GM12878 (cell line): ENCODE measurements around the gene NSA2. TPM values are rescaled to one million over a fixed set of nuclear protein-coding genes. Genes with fewer than 3 reads are reported as not detected.

Source experiments
- ATAC-seq: fragments of 200-7000 bp; cut with Tn5 transposase; 3 replicates; pipeline ENCODE4 v1.9.1; 2020; ENCODE audit warnings: mild to moderate bottlenecking, moderate library complexity
- BruUV-seq: library from RNA; stranded (reverse); fragments of 400-500 nt; replicated peaks from 2 replicates; lab custom pipeline; 2021; lab: Mats Ljungman, UMichigan
- CTCF ChIA-PET: fragments of 300-600 bp; sonication (Branson Sonifier 250); formaldehyde crosslinking; extraction: SDS; loops from one replicate; lab custom pipeline; 2021; ENCODE audit warnings: inconsistent platforms; lab: Yijun Ruan, JAX
- POLR2A ChIA-PET: fragments of 350-600 bp; formaldehyde crosslinking; extraction: SDS; loops from one replicate; lab custom pipeline; 2021; ENCODE audit warnings: inconsistent platforms; lab: Charles Lee
- RAD21 ChIA-PET: fragments of 300-600 bp; sonication (Branson Sonifier 250); formaldehyde crosslinking; loops from one replicate; lab custom pipeline; 2023; ENCODE audit warnings: antibody characterized with exemption; ENCODE audit not compliant: unreplicated experiment; lab: Charles Lee
- SMC1A ChIA-PET: fragments of 300-600 bp; sonication (Branson Sonifier 250); formaldehyde crosslinking; loops from one replicate; lab custom pipeline; 2023; ENCODE audit not compliant: unreplicated experiment, uncharacterized antibody; lab: Charles Lee
- DNase-seq: peaks from one replicate; pipeline ENCODE4 v3.0.0-alpha.2; 2011; ENCODE audit warnings: low read depth, low spot score
- FAIRE-seq: peaks from 3 replicates; lab custom pipeline; 2011; peaks lifted over from hg19 to GRCh38; lab: Jason Lieb, UNC
- H2AFZ ChIP-seq: 2 replicates; pipeline ENCODE4 v1.6.0; 2011; ENCODE audit warnings: low read depth, low read length, control low read depth; ENCODE audit not compliant: control insufficient read depth
- H3K27ac ChIP-seq: 2 replicates; pipeline ENCODE4 v1.5.1; 2011; ENCODE audit warnings: control low read depth; ENCODE audit not compliant: control insufficient read depth, insufficient read depth
- H3K27me3 ChIP-seq, 2 experiments: replicated peaks in 1 of 2; 2 replicates each; pipeline versions ENCODE4 v1.6.0 to v1.6.1; 2011; ENCODE audit warnings: low read length in 1 of 2; ENCODE audit not compliant: control insufficient read depth in 2 of 2, insufficient read depth in 2 of 2
- H3K36me3 ChIP-seq, 2 experiments: 2 replicates each; pipeline ENCODE4 v1.5.1; 2011; ENCODE audit warnings: low read length in 1 of 2; ENCODE audit not compliant: control insufficient read depth in 2 of 2, insufficient read depth in 2 of 2
- H3K4me1 ChIP-seq: 2 replicates; pipeline ENCODE4 v1.6.1; 2011; ENCODE audit warnings: mild to moderate bottlenecking, low read length, moderate library complexity, mixed read lengths; ENCODE audit not compliant: control insufficient read depth, insufficient read depth
- H3K4me2 ChIP-seq: 2 replicates; pipeline ENCODE4 v1.6.0; 2011; ENCODE audit warnings: control low read depth; ENCODE audit not compliant: control insufficient read depth, insufficient read depth
- H3K4me3 ChIP-seq: fragments of 200-600 bp; sonication (generic); 2 replicates; pipeline ENCODE4 v1.5.1; 2016
- H3K79me2 ChIP-seq: 2 replicates; pipeline ENCODE4 v1.6.0; 2011; ENCODE audit warnings: low read length; ENCODE audit not compliant: control insufficient read depth, insufficient read depth
- H3K9ac ChIP-seq: 2 replicates; pipeline ENCODE4 v1.8.0; 2011; ENCODE audit warnings: low read length, control low read depth, mixed read lengths; ENCODE audit not compliant: control insufficient read depth, insufficient read depth
- H3K9me3 ChIP-seq: replicated peaks from 3 replicates; pipeline ENCODE4 v1.5.1; 2011; ENCODE audit warnings: mild to moderate bottlenecking, low read length; ENCODE audit not compliant: control insufficient read depth, insufficient read depth
- H4K20me1 ChIP-seq: 2 replicates; pipeline ENCODE4 v1.6.0; 2011; ENCODE audit not compliant: control insufficient read depth, insufficient read depth
- CHD4 ChIP-seq: fragments of 200-600 bp; sonication (generic); IDR thresholded peaks from 2 replicates; pipeline ENCODE4 v1.6.1; 2016; ENCODE audit warnings: mild to moderate bottlenecking
- FOXM1 ChIP-seq: IDR thresholded peaks from 2 replicates; pipeline ENCODE4 v1.6.1; 2012; ENCODE audit warnings: low read depth, mild to moderate bottlenecking, inconsistent platforms, low read length, moderate library complexity
- GATAD2B ChIP-seq: fragments of 450-650 bp; conservative IDR thresholded peaks from 2 replicates; pipeline ENCODE4 v1.6.1; 2017; ENCODE audit warnings: low read depth, mild to moderate bottlenecking, moderate library complexity
- MEF2A ChIP-seq: IDR thresholded peaks from 2 replicates; pipeline ENCODE4 v1.6.1; 2011; ENCODE audit warnings: low read depth, mild to moderate bottlenecking, low read length, moderate library complexity; ENCODE audit not compliant: insufficient read depth
- RAD51 ChIP-seq: fragments of 450-650 bp; IDR thresholded peaks from 2 replicates; pipeline ENCODE4 v1.6.1; 2016; ENCODE audit warnings: moderate library complexity, mild to moderate bottlenecking, inconsistent platforms
- WRNIP1 ChIP-seq: IDR thresholded peaks from 2 replicates; pipeline ENCODE4 v1.6.1; 2011; ENCODE audit warnings: low read depth, low read length, improper control_type of control experiment, borderline replicate concordance
- WGBS: methylation state at CpG from one replicate; pipeline ENCODE4 v1.1.6; 2016; ENCODE audit warnings: low lambda C conversion rate; ENCODE audit not compliant: insufficient replicate concordance, insufficient coverage; ENCODE audit errors: missing lambda C conversion rate; 5-methylcytosine and 5-hydroxymethylcytosine counted together
- in situ Hi-C: fragments of 300-500 bp; cut with MboI; formaldehyde crosslinking; loops from 9 replicates; pipeline ENCODE4 v1.14.3; 2018; ENCODE audit warnings: mixed read lengths
- intact Hi-C: fragments of 100-400 bp; cut with micrococcal nuclease; formaldehyde crosslinking; loops from one replicate; pipeline ENCODE4 v1.14.2; 2022; ENCODE audit not compliant: unreplicated experiment
- polyA plus RNA-seq, 11 experiments: library from polyadenylated mRNA; depleted of rRNA in 4 of 11; unstranded in 6 of 11; stranded (reverse) in 5 of 11; fragments of >200 nt; fragmentation: Nextera tagmentation in 4 of 11; fragmentation: Illumina TruSeq in 1 of 11; extraction: Ambion mirVana in 4 of 11; extraction: Trizol in 1 of 11; gene quantifications; 1 replicate in 1 of 11; 2 replicates in 10 of 11; pipeline versions ENCODE4 v1.2.1 to v1.2.3, GENCODE V29; 2011 to 2016; ENCODE audit warnings: inconsistent platforms in 2 of 11, missing spikeins in 2 of 11, low read depth in 1 of 11
- total RNA-seq, 4 experiments: library from RNA; depleted of rRNA in 3 of 4; stranded (reverse); fragments of >200 nt in 3 of 4; fragmentation: Illumina TruSeq in 1 of 4; extraction: Trizol in 1 of 4; gene quantifications; 2 replicates each; pipeline versions ENCODE4 v1.2.1 to v1.2.3, GENCODE V29; 2013 to 2021
- TF ChIP-seq, protein P1 (sequence below): fragments of 450-650 bp; IDR thresholded peaks from 2 replicates; pipeline ENCODE4 v1.6.1; 2017; ENCODE audit warnings: antibody characterized with exemption, mild to moderate bottlenecking, moderate library complexity
- TF ChIP-seq, protein P2 (sequence below): fragments of 450-650 bp; IDR thresholded peaks from 2 replicates; pipeline ENCODE4 v1.6.1; 2016; ENCODE audit warnings: mild to moderate bottlenecking

Gene NSA2
- total and polyA plus RNA-seq, 10 of the 15 experiments (the other 5 are each of a cell fraction or from before 2014, with no cell fraction given): 77.8 to 317 (median 143) TPM

DNA sequence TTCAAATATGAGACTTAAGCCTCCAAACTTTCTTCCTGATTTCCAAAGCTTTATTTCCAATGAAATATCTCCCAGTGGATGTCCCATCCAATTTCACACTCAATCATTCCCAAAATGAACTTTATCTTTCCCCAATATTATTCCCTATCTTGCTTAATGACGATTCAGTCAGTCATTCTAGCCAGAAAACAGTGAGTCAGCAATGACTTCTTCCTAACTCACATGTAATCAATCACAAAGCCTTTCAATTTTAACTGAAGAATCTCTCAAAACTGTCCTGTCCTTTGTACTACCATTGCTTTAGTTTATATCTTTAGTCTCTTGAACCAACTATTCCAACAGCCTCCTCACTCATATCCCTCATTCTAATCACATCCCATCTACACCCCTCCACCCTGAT is 34.9 kb downstream of the NSA2 start:
- no peaks in the 10 kb centered on the region; a peak in 1 of 4 replicates for H3K27me3 ChIP-seq
- H3K4me1 ChIP-seq: no peaks in the 10 kb centered on the region
- H3K36me3 ChIP-seq: no peaks in the 10 kb centered on the region
- no peak overlapping the region for H2AFZ ChIP-seq
- ChIA-PET SMC1A (no interaction called here), RAD21 (no interaction called here), CTCF (no interaction called here), POLR2A (no interaction called here)
- H3K4me2 ChIP-seq: no peak overlapping the region
- in situ Hi-C loops (no loop called here), intact Hi-C loops (no loop called here)
- BruUV-seq: no TSS peak
- no peaks in the 10 kb centered on the region for H4K20me1 ChIP-seq
- no peak overlapping the region for H3K27ac ChIP-seq
- no peaks in the 10 kb centered on the region for H3K9me3 ChIP-seq
- DNase-seq (no peak), FAIRE-seq (no peak), ATAC-seq (no peak)
- no peak overlapping the region for H3K9ac ChIP-seq
- WGBS: 0% methylated on average over 1 of the region's 1 CpG
- TF ChIP-seq FOXM1 (no peak), CHD4 (no peak), GATAD2B (no peak), WRNIP1 (no peak), RAD51 (no peak), MEF2A (no peak)
- TF ChIP-seq, protein P1, sequence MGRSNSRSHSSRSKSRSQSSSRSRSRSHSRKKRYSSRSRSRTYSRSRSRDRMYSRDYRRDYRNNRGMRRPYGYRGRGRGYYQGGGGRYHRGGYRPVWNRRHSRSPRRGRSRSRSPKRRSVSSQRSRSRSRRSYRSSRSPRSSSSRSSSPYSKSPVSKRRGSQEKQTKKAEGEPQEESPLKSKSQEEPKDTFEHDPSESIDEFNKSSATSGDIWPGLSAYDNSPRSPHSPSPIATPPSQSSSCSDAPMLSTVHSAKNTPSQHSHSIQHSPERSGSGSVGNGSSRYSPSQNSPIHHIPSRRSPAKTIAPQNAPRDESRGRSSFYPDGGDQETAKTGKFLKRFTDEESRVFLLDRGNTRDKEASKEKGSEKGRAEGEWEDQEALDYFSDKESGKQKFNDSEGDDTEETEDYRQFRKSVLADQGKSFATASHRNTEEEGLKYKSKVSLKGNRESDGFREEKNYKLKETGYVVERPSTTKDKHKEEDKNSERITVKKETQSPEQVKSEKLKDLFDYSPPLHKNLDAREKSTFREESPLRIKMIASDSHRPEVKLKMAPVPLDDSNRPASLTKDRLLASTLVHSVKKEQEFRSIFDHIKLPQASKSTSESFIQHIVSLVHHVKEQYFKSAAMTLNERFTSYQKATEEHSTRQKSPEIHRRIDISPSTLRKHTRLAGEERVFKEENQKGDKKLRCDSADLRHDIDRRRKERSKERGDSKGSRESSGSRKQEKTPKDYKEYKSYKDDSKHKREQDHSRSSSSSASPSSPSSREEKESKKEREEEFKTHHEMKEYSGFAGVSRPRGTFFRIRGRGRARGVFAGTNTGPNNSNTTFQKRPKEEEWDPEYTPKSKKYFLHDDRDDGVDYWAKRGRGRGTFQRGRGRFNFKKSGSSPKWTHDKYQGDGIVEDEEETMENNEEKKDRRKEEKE: no peak
- TF ChIP-seq, protein P2, sequence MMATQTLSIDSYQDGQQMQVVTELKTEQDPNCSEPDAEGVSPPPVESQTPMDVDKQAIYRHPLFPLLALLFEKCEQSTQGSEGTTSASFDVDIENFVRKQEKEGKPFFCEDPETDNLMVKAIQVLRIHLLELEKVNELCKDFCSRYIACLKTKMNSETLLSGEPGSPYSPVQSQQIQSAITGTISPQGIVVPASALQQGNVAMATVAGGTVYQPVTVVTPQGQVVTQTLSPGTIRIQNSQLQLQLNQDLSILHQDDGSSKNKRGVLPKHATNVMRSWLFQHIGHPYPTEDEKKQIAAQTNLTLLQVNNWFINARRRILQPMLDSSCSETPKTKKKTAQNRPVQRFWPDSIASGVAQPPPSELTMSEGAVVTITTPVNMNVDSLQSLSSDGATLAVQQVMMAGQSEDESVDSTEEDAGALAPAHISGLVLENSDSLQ: no peak
- no peak overlapping the region for H3K4me3 ChIP-seq
- H3K79me2 ChIP-seq: no peaks in the 10 kb centered on the region
